ENCODE results near the gene ASCL5. TPM values are rescaled to one million over a fixed set of nuclear protein-coding genes. Genes with fewer than 3 reads are reported as not detected.
A peak's percentile ranks its signal among the peaks of the same experiment; 100 is the strongest.

Gene ASCL5
- total RNA-seq, 1 experiment from 2014 or later: not detected

GRCh38 chr1:201088395-201088794 is 38.6 kb downstream of the ASCL5 start:
- H3K4me1 ChIP-seq (ENCODE audit: insufficient read depth, low read length, poor library complexity, severe bottlenecking): no peaks in the 10 kb centered on the region
- H3K27ac ChIP-seq (ENCODE audit: low read depth, low read length, poor library complexity, severe bottlenecking): no peak overlapping the region
- H3K27me3 ChIP-seq (replicated peaks; ENCODE audit: insufficient read depth, low read depth, low read length, poor library complexity): no peaks in the 10 kb centered on the region
- DNase-seq (ENCODE audit: low spot score): no peak
- no TSS peak for BruUV-seq (replicated peaks)
- POLR2A ChIA-PET (ENCODE audit: low non-redundant PET): no interaction called here
- CTCF ChIA-PET: no interaction called here
- no peak for TF ChIP-seq CTCF (conservative IDR thresholded peaks at IDR 0.05; ENCODE audit: low read depth, low read length)
- intact Hi-C loops (cut with micrococcal nuclease; ENCODE audit: unreplicated experiment): no loop called here
- H3K36me3 ChIP-seq (ENCODE audit: insufficient read depth, low read length, poor library complexity, severe bottlenecking): no peaks in the 10 kb centered on the region
- H3K9me3 ChIP-seq (ENCODE audit: low read depth, low read length, poor library complexity, severe bottlenecking): no peaks in the 10 kb centered on the region
- H3K4me3 ChIP-seq (ENCODE audit: low read depth, low read length, poor library complexity, severe bottlenecking): no peak overlapping the region

GRCh38 chr1:201085902-201086735 is 40.9 kb downstream of the ASCL5 start:
- H3K9me3 ChIP-seq (ENCODE audit: low read depth, low read length, poor library complexity, severe bottlenecking): no peaks in the 10 kb centered on the region
- H3K4me3 ChIP-seq (ENCODE audit: low read depth, low read length, poor library complexity, severe bottlenecking): no peak overlapping the region
- no peaks in the 10 kb centered on the region for H3K27me3 ChIP-seq (replicated peaks; ENCODE audit: insufficient read depth, low read depth, low read length, poor library complexity)
- TF ChIP-seq EZH2 (IDR thresholded peaks at IDR 0.05; ENCODE audit: borderline replicate concordance, low read depth, low read length, poor library complexity, severe bottlenecking) (no peak), CTCF (conservative IDR thresholded peaks at IDR 0.05; ENCODE audit: low read depth, low read length) (peak; percentile 55)
- CTCF ChIA-PET: interaction anchor here (0.8 kb wide), 1 partner anchor 28 kb away, joined by 4 read pairs; no protein-coding TSS in a partner anchor
- POLR2A ChIA-PET (ENCODE audit: low non-redundant PET): no interaction called here
- H3K36me3 ChIP-seq (ENCODE audit: insufficient read depth, low read length, poor library complexity, severe bottlenecking): no peaks in the 10 kb centered on the region
- intact Hi-C loops (cut with micrococcal nuclease; ENCODE audit: unreplicated experiment): loop anchor here (1.0 kb wide), 1 partner anchor 28 kb away; no protein-coding TSS in a partner anchor
- H3K4me1 ChIP-seq (ENCODE audit: insufficient read depth, low read length, poor library complexity, severe bottlenecking): no peaks in the 10 kb centered on the region
- BruUV-seq (replicated peaks): no TSS peak
- DNase-seq (ENCODE audit: low spot score): peak; percentile 48
- H3K27ac ChIP-seq (ENCODE audit: low read depth, low read length, poor library complexity, severe bottlenecking): no peak overlapping the region

GRCh38 chr1:201084295-201084694 is 42.7 kb downstream of the ASCL5 start:
- no peak for DNase-seq (ENCODE audit: low spot score)
- H3K4me3 ChIP-seq (ENCODE audit: low read depth, low read length, poor library complexity, severe bottlenecking): no peak overlapping the region
- H3K27ac ChIP-seq (ENCODE audit: low read depth, low read length, poor library complexity, severe bottlenecking): no peak overlapping the region
- BruUV-seq (replicated peaks): no TSS peak
- intact Hi-C loops (cut with micrococcal nuclease; ENCODE audit: unreplicated experiment): no loop called here
- POLR2A ChIA-PET (ENCODE audit: low non-redundant PET): no interaction called here
- no peaks in the 10 kb centered on the region for H3K9me3 ChIP-seq (ENCODE audit: low read depth, low read length, poor library complexity, severe bottlenecking)
- H3K36me3 ChIP-seq (ENCODE audit: insufficient read depth, low read length, poor library complexity, severe bottlenecking): no peaks in the 10 kb centered on the region
- CTCF ChIA-PET: no interaction called here
- TF ChIP-seq CTCF (conservative IDR thresholded peaks at IDR 0.05; ENCODE audit: low read depth, low read length) (no peak), EZH2 (IDR thresholded peaks at IDR 0.05; ENCODE audit: borderline replicate concordance, low read depth, low read length, poor library complexity, severe bottlenecking) (no peak)
- H3K4me1 ChIP-seq (ENCODE audit: insufficient read depth, low read length, poor library complexity, severe bottlenecking): no peaks in the 10 kb centered on the region
- H3K27me3 ChIP-seq (replicated peaks; ENCODE audit: insufficient read depth, low read depth, low read length, poor library complexity): no peaks in the 10 kb centered on the region
